ENCODE data around the gene RNF38.
"Not testable (repeated sequence)": the region's sequence is repeated elsewhere in the genome, so short reads cannot be mapped to it uniquely, and the experiment has no call there.

Gene RNF38

DNA sequence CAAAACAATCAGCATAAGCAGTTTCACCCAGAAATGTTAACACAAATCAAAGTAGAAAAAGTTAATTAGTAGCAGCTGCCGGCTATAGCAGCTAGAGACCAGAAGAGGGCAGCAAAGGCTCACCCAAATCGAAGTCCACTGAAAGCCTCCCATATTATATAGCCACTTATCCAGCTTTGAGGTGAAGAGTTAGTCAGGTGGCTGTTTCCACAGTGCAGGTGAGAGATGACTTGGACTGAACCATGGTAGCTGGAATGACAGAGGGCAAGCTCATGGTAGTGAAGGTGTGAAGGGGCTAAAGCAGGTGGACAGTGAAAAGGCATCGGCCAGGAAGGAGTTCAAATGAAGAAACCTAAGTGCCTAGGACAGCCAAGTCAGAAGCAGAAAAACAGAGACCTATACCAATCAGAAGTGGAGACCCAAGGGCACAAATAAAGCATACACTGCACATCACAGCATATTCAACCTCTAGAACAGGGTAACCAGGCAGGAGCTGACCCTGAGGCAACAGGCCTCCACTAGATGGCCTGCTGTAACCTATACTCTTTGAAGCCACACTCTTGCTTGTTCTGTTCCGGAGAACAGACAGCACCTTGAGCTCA, 7.2 kb upstream of the RNF38 start:
- DNase-seq (ENCODE audit: low spot score): peak; percentile 63

DNA sequence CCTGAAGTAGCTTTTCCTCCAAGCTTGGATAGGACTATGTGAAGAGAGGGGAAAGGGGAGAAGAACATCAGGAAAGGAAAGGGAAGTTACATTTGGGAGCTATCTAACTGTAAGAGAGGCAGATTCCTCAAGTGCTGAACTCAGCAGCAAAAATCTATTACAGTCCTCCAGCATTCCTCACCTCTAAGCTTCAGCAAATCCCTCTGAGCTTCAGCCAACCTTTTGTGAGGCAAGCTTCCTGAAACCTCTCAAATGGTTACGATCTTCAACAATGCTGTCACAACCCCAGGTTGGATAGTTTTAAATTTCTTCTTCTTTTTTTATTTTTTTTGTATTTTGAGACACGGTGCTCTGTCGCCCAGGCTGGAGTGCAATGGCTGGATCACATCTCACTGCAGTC, 2.5 kb upstream of the RNF38 start:
- no peak for DNase-seq (ENCODE audit: low spot score)

DNA sequence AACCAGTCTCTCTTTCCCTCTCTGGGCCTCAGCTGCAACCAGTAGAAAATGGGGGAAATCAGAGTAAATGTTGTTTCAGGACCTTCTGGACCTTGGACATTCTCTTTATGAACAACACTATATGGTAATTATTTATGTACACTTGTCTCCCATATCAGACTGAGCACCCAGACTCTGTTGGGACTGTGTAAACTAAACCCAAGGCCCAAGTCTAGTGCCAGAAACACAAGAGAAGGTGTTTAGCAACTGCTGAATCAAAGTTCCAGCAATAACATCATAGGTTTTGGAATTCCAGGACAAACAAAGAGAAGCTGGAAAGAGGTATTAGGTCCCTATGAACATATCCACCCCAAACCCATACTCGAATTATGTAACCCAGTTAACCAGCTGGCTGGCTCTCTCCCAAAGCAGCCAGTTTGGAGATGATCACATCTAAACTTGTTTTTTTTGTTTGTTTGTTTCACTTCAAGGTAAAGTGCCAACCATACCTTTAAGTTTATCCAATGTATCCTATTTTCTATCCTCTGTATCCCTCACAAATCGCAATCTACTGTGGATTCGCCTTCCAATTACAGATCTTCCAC, 1.9 kb upstream of the RNF38 start:
- DNase-seq (ENCODE audit: low spot score): no peak

DNA sequence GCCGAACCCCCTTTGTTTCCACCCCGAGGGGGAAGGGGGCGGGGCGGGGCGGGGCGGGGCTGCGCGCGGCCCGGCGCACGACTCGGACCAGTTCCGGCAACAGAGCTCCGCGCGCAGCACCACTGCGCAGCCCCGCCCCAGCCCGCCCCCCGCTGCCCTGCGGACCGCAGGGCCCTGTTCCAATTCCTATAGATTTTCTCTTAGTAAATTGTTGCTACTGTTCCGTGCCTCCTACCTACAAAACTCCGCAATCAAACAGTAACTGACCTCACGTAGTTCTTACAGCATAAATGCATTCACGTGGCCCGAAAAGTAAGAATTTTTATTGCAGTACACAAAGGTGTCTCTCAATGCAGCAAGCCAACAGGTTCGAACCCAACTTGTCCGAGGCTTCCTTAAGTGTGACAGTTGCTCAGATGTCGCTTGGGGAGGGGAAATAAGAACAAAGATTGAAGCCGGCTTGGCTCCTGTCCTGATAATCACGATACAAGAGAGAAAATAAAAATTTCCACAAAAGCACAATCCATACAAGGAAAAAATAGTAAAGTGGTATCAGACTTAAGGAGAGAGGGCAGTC, 1.2 kb upstream of the RNF38 start:
- peak; percentile 95 for DNase-seq (ENCODE audit: low spot score)

DNA sequence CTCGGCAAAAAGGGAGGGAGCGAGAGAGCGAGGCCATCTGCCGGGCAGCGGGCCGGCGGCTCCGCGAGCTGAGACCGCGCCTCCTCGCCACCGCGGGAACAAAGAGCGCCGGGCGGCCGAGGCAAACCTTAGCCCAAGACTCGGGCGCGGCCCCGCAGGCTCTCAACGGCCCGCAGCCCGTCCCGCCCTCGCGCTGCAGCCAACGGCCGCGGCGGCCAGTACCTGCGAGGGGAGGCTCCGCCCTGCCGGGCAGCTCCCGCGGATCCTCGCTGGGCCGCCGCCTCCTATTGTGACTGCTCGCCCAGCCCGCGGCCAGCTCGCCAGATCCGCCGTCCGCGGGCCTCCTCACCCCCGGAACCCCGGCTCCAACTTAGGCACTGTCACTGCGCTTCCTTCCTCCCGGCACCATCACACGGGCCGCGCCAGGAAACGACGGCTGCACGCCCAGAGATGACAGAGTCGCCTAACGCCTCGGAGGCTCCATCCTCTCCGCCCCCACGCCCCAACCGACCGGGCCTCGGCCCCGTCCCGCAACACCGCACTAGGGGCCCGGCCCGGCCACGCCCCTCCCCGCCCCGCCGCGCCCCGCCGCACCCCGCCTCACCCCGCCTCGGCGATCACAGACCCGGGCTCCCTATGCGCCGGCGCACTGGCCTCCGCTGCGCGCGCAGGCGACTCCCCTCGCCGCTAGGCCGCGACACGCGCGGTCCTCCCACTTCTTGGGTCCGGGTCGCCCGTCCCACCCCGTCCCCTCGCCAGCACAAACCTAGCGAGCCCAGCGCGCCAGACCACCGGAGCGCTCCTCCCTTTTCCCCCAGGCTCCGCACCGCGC, 479 bp upstream of the RNF38 start:
- DNase-seq (ENCODE audit: low spot score): peak; percentile 98

DNA sequence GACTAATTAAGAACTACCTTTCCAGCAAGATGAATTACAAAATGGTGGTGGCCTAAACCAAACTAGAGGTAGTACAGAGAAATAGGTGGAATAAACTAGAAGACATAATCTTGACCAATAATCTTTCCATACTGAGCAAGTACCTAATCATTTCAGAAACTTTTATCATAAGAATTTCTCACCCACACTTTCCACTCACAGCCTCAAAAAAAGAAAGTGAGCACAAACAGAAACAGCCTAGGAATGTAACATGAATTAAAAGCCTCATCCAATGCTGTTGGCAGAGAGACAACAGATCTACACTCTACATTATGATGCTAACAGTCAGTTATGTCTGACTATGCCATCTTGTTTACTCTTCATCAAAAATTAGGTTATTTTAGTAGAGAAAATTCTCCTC, 1.3 kb downstream of the RNF38 start:
- DNase-seq (ENCODE audit: low spot score): no peak

DNA sequence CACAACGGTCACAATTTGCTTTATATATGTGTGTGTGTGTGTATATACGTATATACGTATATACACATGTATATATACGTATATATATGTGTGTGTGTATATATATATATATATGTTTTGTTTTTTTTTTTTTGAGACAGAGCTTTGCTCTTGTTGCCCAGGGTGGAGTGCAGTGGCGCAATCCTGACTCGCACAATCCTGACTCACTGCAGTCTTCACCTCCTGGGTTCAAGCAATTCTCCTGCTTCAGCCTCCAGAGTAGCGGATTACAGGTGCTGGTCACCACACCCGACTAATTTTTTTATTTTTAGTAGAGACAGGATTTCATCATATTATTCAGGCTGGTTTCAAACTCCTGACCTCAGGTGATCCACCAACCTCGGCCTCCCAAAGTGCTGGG, 3.1 kb downstream of the RNF38 start:
- DNase-seq (ENCODE audit: low spot score): no peak

DNA sequence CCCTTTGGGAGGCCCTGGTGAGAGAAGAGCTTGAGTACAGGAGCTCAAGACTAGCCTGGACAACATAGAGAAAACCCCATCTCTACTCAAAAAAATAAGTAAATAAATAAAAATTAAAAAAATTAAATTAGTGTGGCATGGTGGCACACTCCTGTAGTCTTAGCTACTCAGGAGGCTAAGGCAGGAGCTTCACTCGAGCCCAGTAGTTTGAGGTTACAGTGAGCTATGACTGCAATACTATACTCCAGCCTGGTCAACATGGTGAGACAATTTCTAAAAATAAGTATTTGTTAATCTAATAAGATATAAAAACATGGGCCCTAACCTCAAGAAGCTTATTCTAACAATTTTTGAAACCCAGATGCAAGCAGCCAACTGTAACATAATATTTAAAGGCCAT, 7.6 kb downstream of the RNF38 start:
- no peak for DNase-seq (ENCODE audit: low spot score)

DNA sequence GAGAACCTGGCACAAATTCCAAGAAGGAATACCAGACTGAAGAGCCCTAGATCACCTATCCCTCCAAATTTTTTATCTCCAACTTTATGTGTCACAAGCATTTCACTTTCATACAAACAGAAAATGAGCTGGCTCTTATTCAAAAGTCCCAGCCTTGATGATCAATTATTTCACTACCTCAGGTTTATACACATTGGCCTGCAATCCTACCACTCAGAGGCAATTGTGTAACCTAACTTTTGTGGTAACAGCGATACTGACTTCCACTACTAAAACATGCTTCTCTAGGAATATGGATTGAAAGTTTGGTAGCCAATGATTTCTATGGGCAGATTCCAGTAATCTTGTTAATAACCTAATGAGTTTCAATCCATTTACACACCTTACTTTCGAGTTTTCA, 10.5 kb downstream of the RNF38 start:
- DNase-seq (ENCODE audit: low spot score): no peak

DNA sequence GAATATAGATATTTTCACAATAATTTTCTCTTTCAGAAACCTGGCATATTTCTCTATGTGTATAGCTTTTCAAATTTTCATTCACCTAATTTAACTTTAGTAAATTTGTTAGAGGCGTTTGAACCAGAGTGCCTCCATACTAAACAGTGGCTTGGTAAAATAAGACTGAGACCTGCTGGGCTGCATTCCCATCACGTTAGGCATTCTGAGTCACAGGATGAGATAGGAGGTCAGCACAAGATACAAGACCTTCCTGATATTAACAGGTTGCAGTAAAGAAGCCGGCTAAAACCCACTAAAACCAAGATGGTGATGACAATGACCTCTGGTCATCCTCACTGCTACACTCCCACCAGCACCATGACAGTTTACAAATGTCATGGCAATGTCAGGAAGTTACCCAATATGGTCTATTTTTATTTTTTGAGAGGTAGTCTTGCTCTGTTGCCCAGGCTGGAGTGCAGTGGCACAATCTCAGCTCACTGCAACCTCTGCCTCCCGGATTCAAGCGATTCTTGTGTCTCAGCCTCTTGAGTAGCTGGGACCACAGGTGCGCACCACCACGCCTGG, 13.6 kb downstream of the RNF38 start:
- not testable (repeated sequence) for DNase-seq (ENCODE audit: low spot score)

DNA sequence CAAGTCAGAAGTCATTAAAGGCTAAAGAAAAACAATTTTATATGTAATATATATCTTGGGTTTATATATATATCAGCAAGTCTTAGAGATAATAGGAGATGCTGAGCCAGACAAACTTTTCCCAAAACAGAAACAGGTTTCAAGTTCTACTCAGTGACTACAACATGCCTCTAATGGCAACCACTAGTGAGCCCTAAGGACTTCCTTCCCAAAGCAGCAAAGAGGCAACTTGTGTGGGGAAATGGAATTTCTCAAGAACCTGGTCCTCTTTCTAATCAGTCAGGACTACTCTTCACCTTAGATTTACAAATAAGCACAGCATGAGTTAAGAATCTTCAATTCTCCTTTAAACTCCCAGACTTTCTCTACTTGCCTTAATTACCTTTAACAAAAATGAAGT, 17.6 kb downstream of the RNF38 start:
- no peak for DNase-seq (ENCODE audit: low spot score)

DNA sequence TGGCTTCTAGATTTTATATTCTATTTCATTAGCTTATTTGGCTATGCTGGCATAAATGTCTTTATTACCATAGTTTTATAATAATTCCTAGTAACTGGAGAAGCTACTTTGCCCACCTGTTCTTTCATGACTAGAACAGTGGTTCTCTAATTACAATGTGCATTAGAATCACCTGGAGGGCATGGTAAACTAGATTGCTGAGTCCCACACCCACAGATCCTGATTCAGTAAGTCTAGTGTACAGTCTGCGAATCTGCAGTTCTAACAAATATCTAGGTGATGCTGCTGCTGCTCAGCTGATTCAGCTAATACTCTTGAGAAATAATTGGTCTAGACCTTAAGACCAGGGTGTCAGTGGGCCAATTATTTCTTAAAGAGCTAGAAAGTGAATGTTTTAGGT, 35.5 kb downstream of the RNF38 start:
- DNase-seq (ENCODE audit: low spot score): no peak

DNA sequence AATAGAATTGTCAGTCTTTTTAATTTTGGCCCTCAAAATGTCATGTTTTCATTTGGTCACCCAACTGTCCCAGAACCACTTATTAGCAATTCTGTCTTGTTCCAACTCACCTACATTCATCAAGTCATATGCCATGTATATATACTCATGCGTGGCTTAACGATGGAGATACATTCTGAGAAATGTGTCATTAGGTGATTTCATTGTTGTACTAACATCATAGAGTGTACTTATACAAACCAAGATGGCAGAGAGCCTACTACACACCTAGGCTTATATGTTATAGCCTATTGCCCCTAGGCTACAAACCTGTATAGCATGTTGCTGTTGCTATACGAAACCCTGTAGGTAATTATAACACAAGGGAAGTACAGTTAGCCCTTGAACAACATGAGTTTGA, 36.6 kb downstream of the RNF38 start:
- no peak for DNase-seq (ENCODE audit: low spot score)

DNA sequence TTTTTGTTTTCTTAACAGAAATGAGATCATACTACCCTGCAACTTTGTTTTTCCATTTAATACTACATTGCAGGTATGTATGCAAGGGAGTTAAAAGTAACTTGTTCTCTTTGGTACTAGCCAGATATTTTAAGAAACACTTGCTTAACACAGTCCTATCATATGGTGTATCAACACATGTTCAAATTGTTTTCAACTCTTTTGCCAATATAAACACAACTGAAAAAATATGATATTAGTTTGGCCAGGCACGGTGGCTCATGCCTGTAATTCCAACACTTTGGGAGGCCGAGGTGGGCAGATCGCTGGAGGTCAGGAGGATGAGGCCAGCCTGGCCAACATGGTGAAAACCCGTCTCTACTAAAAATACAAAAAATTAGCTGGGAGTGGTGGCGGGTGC, 41.6 kb downstream of the RNF38 start:
- DNase-seq (ENCODE audit: low spot score): no peak

DNA sequence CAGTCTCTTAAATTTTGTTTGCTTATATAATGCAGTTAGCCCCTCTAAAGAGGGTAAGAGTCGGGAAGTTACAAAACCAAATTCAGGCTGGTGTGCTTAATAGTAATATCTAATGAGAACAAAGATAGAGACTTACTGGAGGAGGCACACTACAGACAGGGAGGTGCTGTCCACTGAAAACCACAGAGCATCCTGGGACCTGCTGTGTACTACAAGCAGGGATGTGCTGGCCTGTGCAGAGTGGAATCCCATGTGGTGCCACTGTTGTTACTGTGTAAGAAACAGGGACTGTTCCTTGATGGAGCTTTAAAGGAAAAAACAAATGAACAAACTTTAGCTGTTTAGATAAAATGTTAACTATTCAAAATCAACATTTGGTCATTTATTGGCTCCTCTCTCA, 42.4 kb downstream of the RNF38 start:
- no peak for DNase-seq (ENCODE audit: low spot score)

DNA sequence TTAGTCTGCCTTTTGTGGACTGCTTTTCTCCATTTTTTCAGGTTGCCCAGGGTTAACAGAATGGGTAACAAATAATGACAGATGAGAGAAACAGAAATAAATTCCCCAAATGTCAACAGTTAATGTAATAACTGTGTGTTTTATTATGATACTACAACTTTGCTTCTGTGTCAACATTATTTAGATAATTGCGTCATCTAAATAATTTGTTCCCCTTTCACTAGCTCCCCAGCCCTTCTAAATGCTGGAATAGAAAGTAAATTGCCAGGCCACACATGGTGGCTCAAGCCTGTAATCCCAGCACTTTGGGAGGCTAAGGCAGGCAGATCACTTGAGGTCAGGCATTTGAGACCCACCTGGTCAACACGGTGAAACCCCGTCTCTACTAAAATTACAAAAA, 53.5 kb downstream of the RNF38 start:
- DNase-seq (ENCODE audit: low spot score): no peak

DNA sequence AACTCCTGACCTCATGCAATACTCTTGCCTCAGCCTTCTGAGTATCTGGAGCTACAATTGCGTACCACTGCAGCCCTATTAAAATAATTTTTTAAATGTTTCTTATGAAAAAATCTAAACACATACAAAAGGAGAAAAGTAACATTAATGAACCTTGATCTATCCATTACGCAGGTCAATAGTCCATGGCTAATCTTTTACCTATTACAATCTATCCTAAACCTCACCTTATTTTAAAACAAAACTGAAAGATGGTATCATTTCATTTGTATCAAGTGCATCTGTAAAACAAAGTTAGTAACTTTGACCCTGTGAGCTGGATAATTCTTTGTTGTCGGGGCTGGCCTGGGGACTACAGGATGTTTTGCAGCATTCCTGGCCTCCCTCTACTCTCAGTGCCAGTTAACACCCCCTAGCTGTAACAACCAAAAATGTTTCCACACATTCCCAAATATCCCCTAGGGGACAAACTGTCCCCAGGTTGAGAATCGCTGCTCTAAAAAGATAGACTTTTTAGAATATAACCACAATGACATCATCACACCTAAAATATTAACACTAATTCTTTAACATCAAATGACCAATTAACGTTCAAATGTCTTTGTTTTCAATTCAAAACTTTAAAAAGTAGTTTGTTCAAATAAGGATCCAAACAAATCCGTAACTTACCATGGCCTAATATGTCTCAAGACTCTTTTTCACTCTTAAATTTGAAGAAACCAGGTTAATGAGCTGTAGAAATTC, 54.8 kb downstream of the RNF38 start:
- DNase-seq (ENCODE audit: low spot score): no peak

DNA sequence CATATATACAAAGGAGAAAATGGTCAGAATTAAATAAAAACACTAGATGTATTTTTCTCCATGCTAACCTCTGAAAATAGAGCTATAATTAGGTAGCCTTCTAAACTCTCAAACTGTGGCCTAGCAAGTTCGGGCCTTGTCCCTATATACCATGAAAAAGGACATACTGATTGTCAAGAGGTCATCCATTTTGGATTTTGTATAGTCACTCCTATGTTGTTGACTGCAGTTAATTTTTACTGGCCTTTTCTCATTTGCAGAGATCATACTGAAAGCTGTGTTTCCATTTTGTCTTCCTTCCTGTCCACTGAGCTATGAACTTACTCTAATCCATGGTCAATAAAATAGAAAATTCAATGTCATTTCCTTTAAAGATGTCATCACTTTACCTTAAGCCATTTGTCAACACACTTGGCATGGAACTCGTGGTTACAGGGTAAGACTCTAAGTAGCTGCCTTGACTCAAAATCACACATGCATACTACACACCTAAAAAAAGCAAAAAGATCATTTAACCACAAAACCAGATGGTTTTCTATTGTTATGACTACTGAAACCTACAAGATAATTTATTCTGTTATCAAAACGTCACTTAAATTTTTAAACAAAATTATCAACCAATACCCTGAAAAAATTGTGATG, 58.0 kb downstream of the RNF38 start:
- no peak for DNase-seq (ENCODE audit: low spot score)

DNA sequence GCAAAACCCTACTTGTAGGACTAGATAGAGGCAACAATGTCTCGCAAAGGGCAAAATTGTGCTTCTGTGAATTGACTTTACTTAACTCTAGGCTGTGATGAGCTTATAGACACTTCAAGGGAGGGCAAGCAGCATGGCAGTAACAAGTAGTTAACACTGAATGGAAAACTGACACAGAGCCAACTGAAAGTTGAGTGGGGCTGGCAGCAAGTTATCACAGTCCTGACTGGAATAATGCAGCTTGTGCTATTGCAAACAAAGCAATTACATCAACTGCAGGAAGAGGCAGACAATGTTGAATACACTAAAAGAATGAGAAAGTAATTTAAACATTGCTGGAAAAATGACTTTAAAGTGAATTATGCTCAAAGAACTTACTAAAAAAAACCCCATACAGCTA, 62.2 kb downstream of the RNF38 start:
- DNase-seq (ENCODE audit: low spot score): no peak

DNA sequence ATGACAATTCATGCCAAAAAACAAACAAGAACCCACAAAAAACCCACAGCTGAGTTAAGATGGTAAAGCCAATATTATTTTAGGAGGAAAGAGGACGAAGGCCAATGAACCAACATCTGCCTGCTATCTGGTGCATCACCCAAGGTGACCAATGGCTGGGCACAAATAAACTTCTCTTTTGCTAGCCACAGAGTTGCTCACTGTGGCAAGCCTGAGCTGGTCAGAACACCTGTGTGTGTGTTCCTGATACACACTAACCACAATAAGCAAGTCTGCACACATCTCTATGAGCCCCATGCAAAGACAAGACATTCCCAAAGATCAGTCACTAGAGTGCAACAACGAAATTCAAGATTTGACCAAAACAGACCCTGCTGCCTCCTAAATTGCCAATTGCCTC, 63.1 kb downstream of the RNF38 start:
- no peak for DNase-seq (ENCODE audit: low spot score)

DNA sequence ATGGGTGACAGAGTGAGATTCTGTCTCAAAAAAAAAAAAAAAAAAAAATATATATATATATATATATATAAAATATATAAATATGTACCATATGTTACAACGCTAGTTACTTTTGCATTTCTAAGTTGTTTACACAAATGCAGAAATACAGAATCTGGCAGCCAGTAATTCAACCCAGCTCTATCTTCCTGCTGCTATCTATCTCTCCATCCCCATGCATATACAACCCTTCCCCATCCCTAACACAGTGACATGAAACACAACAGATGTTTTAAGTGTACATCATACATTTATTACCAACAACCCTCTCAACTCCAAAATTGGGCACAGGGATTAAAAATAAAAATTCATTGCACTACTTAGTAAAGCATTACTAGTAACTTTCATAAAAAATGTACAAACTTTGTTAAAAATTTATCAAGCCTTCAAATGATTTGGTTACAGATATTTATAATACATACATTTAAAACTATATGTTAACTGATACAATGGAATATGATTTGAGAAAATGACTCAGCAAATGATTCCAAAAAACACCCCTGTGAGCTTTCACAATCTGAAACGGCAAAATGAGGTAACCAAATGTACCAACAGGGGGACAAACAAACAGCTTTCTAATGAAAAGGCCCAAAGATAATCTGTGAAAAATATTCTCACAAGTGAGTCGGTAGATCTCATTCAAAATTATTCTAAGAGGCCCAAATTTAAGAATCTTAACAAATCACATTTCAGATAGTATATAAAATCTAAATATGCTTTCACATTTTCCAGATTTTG, 63.8 kb downstream of the RNF38 start:
- DNase-seq (ENCODE audit: low spot score): no peak
